ENCODE data around the gene BST1. TPM values are rescaled to one million over a fixed set of nuclear protein-coding genes. Genes with fewer than 3 reads are reported as not detected.

BST1 gene
- total RNA-seq, 1 experiment from 2014 or later = 1.1 TPM

GRCh38 chr4:15711762-15712161 is 8.9 kb downstream of the BST1 start:
- BruUV-seq (replicated peaks) = no TSS peak
- no peak for DNase-seq (ENCODE audit: unreplicated experiment)
- TF ChIP-seq CTCF (IDR thresholded peaks at IDR 0.05; ENCODE audit: unreplicated experiment) = no peak
- peaks cover 11% of the 10 kb centered on the region for H3K27me3 Mint-ChIP-seq (ENCODE audit: insufficient read depth, unreplicated experiment)
- H3K36me3 Mint-ChIP-seq (ENCODE audit: insufficient read depth, unreplicated experiment) = no peaks in the 10 kb centered on the region
- ChIA-PET POLR2A (interaction anchor here (1.6 kb wide), 1 partner anchor 16 kb away, joined by 5 read pairs; no protein-coding TSS in a partner anchor), CTCF (interaction anchor here (0.5 to 1.3 kb wide), 3 partner anchors 18 to 235 kb away, joined by 3 to 4 read pairs (median 3); no protein-coding TSS in a partner anchor)
- intact Hi-C loops (cut with micrococcal nuclease) = no loop called here
- H3K4me3 Mint-ChIP-seq (ENCODE audit: unreplicated experiment) = no peak overlapping the region
- H3K4me1 Mint-ChIP-seq (ENCODE audit: insufficient read depth, unreplicated experiment) = peaks cover 8% of the 10 kb centered on the region
- no peak overlapping the region for H3K27ac Mint-ChIP-seq (ENCODE audit: low read depth, unreplicated experiment)
- no peaks in the 10 kb centered on the region for H3K9me3 Mint-ChIP-seq (ENCODE audit: unreplicated experiment)

- TF ChIP-seq CTCF (IDR thresholded peaks at IDR 0.05; ENCODE audit: unreplicated experiment) = no peak
- no TSS peak for BruUV-seq (replicated peaks)
- POLR2A ChIA-PET = interaction anchor here (1.6 kb wide), 1 partner anchor 16 kb away, joined by 5 read pairs; no protein-coding TSS in a partner anchor
- Mint-ChIP-seq H3K27ac (ENCODE audit: low read depth, unreplicated experiment) (no peak overlapping the region), H3K4me3 (ENCODE audit: unreplicated experiment) (no peak overlapping the region), H3K27me3 (ENCODE audit: insufficient read depth, unreplicated experiment) (peaks cover 11% of the 10 kb centered on the region), H3K36me3 (ENCODE audit: insufficient read depth, unreplicated experiment) (no peaks in the 10 kb centered on the region), H3K9me3 (ENCODE audit: unreplicated experiment) (no peaks in the 10 kb centered on the region), H3K4me1 (ENCODE audit: insufficient read depth, unreplicated experiment) (peaks cover 4% of the 10 kb centered on the region)
- CTCF ChIA-PET = interaction anchor here (0.5 to 1.3 kb wide), 3 partner anchors 17 to 234 kb away, joined by 3 to 4 read pairs (median 3); no protein-coding TSS in a partner anchor
- intact Hi-C loops (cut with micrococcal nuclease) = no loop called here
- DNase-seq (ENCODE audit: unreplicated experiment) = no peak
Observed at GRCh38 chr4:15712214-15712613, 9.3 kb downstream of the BST1 start.

- no peak for TF ChIP-seq CTCF (IDR thresholded peaks at IDR 0.05; ENCODE audit: unreplicated experiment)
- Mint-ChIP-seq H3K9me3 (ENCODE audit: unreplicated experiment) (no peaks in the 10 kb centered on the region), H3K36me3 (ENCODE audit: insufficient read depth, unreplicated experiment) (no peaks in the 10 kb centered on the region), H3K4me1 (ENCODE audit: insufficient read depth, unreplicated experiment) (no peaks in the 10 kb centered on the region), H3K27ac (ENCODE audit: low read depth, unreplicated experiment) (no peak overlapping the region), H3K4me3 (ENCODE audit: unreplicated experiment) (no peak overlapping the region), H3K27me3 (ENCODE audit: insufficient read depth, unreplicated experiment) (peaks cover 3% of the 10 kb centered on the region)
- no TSS peak for BruUV-seq (replicated peaks)
- no peak for DNase-seq (ENCODE audit: unreplicated experiment)
- ChIA-PET CTCF (interaction anchor here (1.3 kb wide), 1 partner anchor 15 kb away, joined by 3 read pairs; no protein-coding TSS in a partner anchor), POLR2A (no interaction called here)
- intact Hi-C loops (cut with micrococcal nuclease) = no loop called here
Observed at GRCh38 chr4:15714141-15714540, 11.3 kb downstream of the BST1 start.

- Mint-ChIP-seq H3K36me3 (ENCODE audit: insufficient read depth, unreplicated experiment) (no peaks in the 10 kb centered on the region), H3K9me3 (ENCODE audit: unreplicated experiment) (no peaks in the 10 kb centered on the region), H3K27me3 (ENCODE audit: insufficient read depth, unreplicated experiment) (no peaks in the 10 kb centered on the region), H3K4me3 (ENCODE audit: unreplicated experiment) (no peak overlapping the region), H3K27ac (ENCODE audit: low read depth, unreplicated experiment) (no peak overlapping the region), H3K4me1 (ENCODE audit: insufficient read depth, unreplicated experiment) (no peaks in the 10 kb centered on the region)
- intact Hi-C loops (cut with micrococcal nuclease) = no loop called here
- no peak for TF ChIP-seq CTCF (IDR thresholded peaks at IDR 0.05; ENCODE audit: unreplicated experiment)
- no peak for DNase-seq (ENCODE audit: unreplicated experiment)
- no TSS peak for BruUV-seq (replicated peaks)
- ChIA-PET POLR2A (no interaction called here), CTCF (no interaction called here)
Observed at GRCh38 chr4:15714646-15715435, 12.0 kb downstream of the BST1 start.
